ENCODE results near the gene ESPNL.

Gene ESPNL

DNA sequence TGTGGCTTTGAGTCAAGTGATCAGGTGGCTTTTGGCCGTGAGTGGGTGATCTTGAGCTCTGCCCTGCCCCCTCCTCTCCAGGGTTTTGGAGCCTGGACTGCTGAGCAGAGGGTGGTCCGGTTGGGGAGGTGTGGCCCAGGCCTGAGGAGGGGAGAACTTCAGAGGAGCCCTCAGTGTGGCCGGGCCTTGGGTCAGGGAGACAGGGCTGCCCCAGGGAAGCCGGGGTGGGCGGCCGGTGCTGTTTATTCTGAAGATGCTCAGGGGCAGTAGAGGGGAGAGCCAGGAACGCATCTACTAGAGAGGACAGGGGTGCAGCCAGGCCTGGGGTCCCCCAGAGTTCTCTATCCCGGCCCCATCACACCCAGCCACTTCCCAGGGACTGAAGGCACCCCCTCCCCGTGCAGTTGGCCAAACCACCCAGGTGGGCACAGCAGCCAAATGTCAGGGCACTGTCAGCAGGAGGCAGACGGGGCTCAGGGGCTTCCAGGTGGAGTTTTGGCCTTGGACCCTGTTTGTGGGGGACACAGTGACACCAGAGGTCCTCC is 59.6 kb downstream of the ESPNL start:
- no peaks in the 10 kb centered on the region for H3K9me3 ChIP-seq (ENCODE audit: insufficient read depth, low read length, severe bottlenecking)
- no peaks in the 10 kb centered on the region for H3K79me2 ChIP-seq (ENCODE audit: insufficient read depth, low read length)
- H2AFZ ChIP-seq (ENCODE audit: low read depth, low read length) = no peak overlapping the region
- no peak for ATAC-seq (ENCODE audit: insufficient read depth, low read depth)
- H4K20me1 ChIP-seq (ENCODE audit: insufficient read depth, low read length) = no peaks in the 10 kb centered on the region
- DNase-seq = no peak
- no peak overlapping the region for H3K4me3 ChIP-seq (ENCODE audit: low read depth in 1 of 2, low read length in 2 of 2)
- no peak overlapping the region for H3K27ac ChIP-seq (ENCODE audit: low read length)
- H3K27me3 ChIP-seq (ENCODE audit: insufficient read depth, low read length, poor library complexity) = no peaks in the 10 kb centered on the region
- no peaks in the 10 kb centered on the region for H3K4me1 ChIP-seq (ENCODE audit: insufficient read depth, low read length)
- no peak for TF ChIP-seq EZH2 (IDR thresholded peaks at IDR 0.05; ENCODE audit: borderline replicate concordance, low read depth, low read length, severe bottlenecking)
- TF ChIP-seq, protein P1, sequence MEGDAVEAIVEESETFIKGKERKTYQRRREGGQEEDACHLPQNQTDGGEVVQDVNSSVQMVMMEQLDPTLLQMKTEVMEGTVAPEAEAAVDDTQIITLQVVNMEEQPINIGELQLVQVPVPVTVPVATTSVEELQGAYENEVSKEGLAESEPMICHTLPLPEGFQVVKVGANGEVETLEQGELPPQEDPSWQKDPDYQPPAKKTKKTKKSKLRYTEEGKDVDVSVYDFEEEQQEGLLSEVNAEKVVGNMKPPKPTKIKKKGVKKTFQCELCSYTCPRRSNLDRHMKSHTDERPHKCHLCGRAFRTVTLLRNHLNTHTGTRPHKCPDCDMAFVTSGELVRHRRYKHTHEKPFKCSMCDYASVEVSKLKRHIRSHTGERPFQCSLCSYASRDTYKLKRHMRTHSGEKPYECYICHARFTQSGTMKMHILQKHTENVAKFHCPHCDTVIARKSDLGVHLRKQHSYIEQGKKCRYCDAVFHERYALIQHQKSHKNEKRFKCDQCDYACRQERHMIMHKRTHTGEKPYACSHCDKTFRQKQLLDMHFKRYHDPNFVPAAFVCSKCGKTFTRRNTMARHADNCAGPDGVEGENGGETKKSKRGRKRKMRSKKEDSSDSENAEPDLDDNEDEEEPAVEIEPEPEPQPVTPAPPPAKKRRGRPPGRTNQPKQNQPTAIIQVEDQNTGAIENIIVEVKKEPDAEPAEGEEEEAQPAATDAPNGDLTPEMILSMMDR (IDR thresholded peaks at IDR 0.05; ENCODE audit: borderline replicate concordance, extremely low read depth, low read length, poor library complexity, severe bottlenecking) = no peak
- no peaks in the 10 kb centered on the region for H3K36me3 ChIP-seq (ENCODE audit: insufficient read depth, low read length)
- H3K9ac ChIP-seq (ENCODE audit: low read depth, low read length) = no peak overlapping the region
- H3K4me2 ChIP-seq (ENCODE audit: insufficient read depth, low read length) = no peak overlapping the region

DNA sequence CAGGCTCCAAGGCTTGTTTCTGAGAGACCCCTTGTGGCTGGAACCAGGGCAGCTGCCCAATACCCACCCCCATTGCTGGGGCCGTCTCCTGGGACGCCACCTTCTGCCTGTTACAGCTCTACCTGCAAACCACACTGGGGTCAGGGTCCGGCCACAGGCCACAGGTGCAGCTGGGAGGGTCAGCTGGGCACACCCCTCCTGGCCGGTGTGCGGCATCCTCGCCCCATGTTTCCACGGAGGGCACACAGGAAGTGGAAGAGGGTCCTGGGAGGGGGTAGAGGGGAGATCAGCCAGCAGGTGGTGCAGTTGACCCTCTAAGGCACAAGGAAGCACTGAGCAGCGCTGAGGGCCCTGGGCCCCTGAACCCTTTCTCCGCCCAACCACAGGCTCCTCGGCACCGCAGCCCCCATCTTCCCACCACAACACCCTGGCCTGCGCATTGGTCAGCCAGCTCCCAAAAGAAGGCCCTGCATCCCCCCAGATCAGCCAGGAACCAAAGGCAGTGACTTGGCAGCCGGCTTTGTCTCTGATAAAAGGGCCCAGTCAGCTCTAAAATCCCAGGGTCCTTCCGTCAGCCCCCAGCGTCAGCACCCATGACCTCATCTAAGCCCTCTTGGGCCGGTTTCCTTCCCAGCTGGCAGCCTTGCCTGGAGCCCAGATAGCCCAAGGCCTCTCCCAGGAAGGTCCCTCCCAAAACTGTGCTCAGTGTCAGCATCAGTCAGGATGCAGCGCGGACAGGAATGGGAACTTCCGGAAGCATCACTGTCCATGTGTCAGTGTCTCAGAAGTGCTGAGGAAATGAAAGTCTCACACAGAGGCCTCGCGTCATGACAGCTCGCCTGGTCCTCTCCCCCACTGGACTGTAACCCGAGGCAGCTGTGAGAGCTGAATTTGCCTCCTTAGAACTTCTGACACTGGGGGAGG is 60.3 kb downstream of the ESPNL start:
- no peaks in the 10 kb centered on the region for H3K79me2 ChIP-seq (ENCODE audit: insufficient read depth, low read length)
- no peaks in the 10 kb centered on the region for H4K20me1 ChIP-seq (ENCODE audit: insufficient read depth, low read length)
- H3K4me1 ChIP-seq (ENCODE audit: insufficient read depth, low read length) = no peaks in the 10 kb centered on the region
- no peak overlapping the region for H3K4me3 ChIP-seq (ENCODE audit: low read depth in 1 of 2, low read length in 2 of 2)
- DNase-seq = peak; percentile 39
- no peak overlapping the region for H3K4me2 ChIP-seq (ENCODE audit: insufficient read depth, low read length)
- TF ChIP-seq, protein P1 (IDR thresholded peaks at IDR 0.05; ENCODE audit: borderline replicate concordance, extremely low read depth, low read length, poor library complexity, severe bottlenecking) = peak; percentile 66
- TF ChIP-seq EZH2 (IDR thresholded peaks at IDR 0.05; ENCODE audit: borderline replicate concordance, low read depth, low read length, severe bottlenecking) = no peak
- H3K9ac ChIP-seq (ENCODE audit: low read depth, low read length) = no peak overlapping the region
- H3K36me3 ChIP-seq (ENCODE audit: insufficient read depth, low read length) = no peaks in the 10 kb centered on the region
- peak; percentile 73 for ATAC-seq (ENCODE audit: insufficient read depth, low read depth)
- H2AFZ ChIP-seq (ENCODE audit: low read depth, low read length) = peak overlapping the region; percentile 41; the same call in 1 of the 2 replicates
- no peak overlapping the region for H3K27ac ChIP-seq (ENCODE audit: low read length)
- H3K9me3 ChIP-seq (ENCODE audit: insufficient read depth, low read length, severe bottlenecking) = no peaks in the 10 kb centered on the region
- H3K27me3 ChIP-seq (ENCODE audit: insufficient read depth, low read length, poor library complexity) = no peaks in the 10 kb centered on the region

DNA sequence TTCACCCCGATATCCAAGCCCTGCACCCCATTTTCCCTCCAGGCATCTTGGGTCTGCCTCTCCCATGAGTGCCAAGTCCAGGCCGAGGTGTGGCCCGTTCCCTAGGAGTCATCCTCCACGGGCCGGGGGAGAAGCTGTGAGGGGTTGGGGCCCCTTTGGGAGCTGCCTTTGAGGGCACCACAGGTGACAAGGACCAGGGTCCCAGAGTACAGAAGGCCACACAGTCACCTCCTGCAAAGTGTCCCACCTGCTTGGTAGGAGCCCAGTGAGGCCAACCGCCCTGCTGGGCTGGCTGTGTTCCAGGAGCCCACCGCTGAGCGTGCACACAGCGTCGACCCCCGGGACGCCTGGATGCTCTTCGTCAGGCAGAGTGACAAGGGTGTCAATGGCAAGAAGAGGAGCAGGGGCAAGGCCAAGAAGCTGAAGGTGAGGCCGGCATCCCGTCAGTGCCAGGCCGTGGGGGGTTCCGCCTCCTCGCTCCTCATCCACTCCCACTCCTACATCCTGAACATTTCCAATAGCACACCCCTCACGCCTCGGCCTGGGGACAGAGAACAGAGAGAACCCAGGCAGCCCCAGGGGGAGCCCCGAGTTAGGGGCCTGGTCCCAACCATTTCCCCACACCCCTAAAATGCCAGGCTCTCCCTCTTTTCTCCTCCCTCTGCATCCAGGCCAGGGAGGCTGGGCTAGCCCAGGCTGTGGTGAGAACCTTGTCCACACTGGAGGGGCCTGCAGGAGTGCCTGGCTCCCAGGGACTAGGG is 61.3 kb downstream of the ESPNL start:
- Histone ChIP-seq H2AFZ (ENCODE audit: low read depth, low read length) (no peak overlapping the region), H4K20me1 (ENCODE audit: insufficient read depth, low read length) (no peaks in the 10 kb centered on the region; the same call in 1 of the 2 replicates), H3K9me3 (ENCODE audit: insufficient read depth, low read length, severe bottlenecking) (no peaks in the 10 kb centered on the region), H3K4me1 (ENCODE audit: insufficient read depth, low read length) (no peaks in the 10 kb centered on the region), H3K9ac (ENCODE audit: low read depth, low read length) (no peak overlapping the region), H3K4me2 (ENCODE audit: insufficient read depth, low read length) (no peak overlapping the region), H3K27me3 (ENCODE audit: insufficient read depth, low read length, poor library complexity) (no peaks in the 10 kb centered on the region), H3K4me3 (ENCODE audit: low read depth in 1 of 2, low read length in 2 of 2) (no peak overlapping the region), H3K27ac (ENCODE audit: low read length) (no peak overlapping the region), H3K36me3 (ENCODE audit: insufficient read depth, low read length) (no peaks in the 10 kb centered on the region), H3K79me2 (ENCODE audit: insufficient read depth, low read length) (no peaks in the 10 kb centered on the region)
- TF ChIP-seq, protein P1 (IDR thresholded peaks at IDR 0.05; ENCODE audit: borderline replicate concordance, extremely low read depth, low read length, poor library complexity, severe bottlenecking) = no peak
- no peak for TF ChIP-seq EZH2 (IDR thresholded peaks at IDR 0.05; ENCODE audit: borderline replicate concordance, low read depth, low read length, severe bottlenecking)
- ATAC-seq (ENCODE audit: insufficient read depth, low read depth) (no peak), DNase-seq (no peak)

Data from DND-41 (cell line).